Activated B cell treated with CpG ODN at 0.5 μM for 24 hours (primary cell): ENCODE measurements around the gene TMEM182. TPM values are rescaled to one million over a fixed set of nuclear protein-coding genes. Genes with fewer than 3 reads are reported as not detected.
A peak's percentile ranks its signal among the peaks of the same experiment; 100 is the strongest.

Experiments
- ATAC-seq: fragments of 200-7000 bp; cut with Tn5 transposase; one replicate; pipeline ENCODE4 v1.10.0; 2021; ENCODE audit warnings: low read depth, mild to moderate bottlenecking, moderate library complexity
- CTCF ChIA-PET: fragments of 350-600 bp; sonication (Branson Sonifier 250); formaldehyde crosslinking; loops from one replicate; lab custom pipeline; 2021; ENCODE audit warnings: antibody characterized with exemption; lab: Charles Lee
- POLR2A ChIA-PET: fragments of 350-600 bp; sonication (Branson Sonifier 250); formaldehyde crosslinking; loops from one replicate; lab custom pipeline; 2021; ENCODE audit warnings: antibody characterized with exemption; lab: Charles Lee
- DNase-seq: peaks from one replicate; pipeline ENCODE4 v3.0.0; 2022
- H3K27ac Mint-ChIP-seq: one replicate; pipeline ENCODE4 v1.8.0; 2020; ENCODE audit warnings: mixed read lengths
- H3K27me3 Mint-ChIP-seq: one replicate; pipeline ENCODE4 v1.8.0; 2021; ENCODE audit warnings: mixed read lengths
- H3K36me3 Mint-ChIP-seq: one replicate; pipeline ENCODE4 v1.8.0; 2021; ENCODE audit warnings: low read depth, mixed read lengths
- H3K4me1 Mint-ChIP-seq: one replicate; pipeline ENCODE4 v1.8.0; 2021; ENCODE audit warnings: mixed read lengths
- H3K4me3 Mint-ChIP-seq: one replicate; pipeline ENCODE4 v1.8.0; 2020; ENCODE audit warnings: mild to moderate bottlenecking, mixed read lengths
- H3K9me3 Mint-ChIP-seq: one replicate; pipeline ENCODE4 v1.8.0; 2020; ENCODE audit warnings: mixed read lengths
- intact Hi-C: fragments of 100-400 bp; cut with micrococcal nuclease; formaldehyde crosslinking; loops from one replicate; pipeline ENCODE4 v1.15.1; 2024
- total RNA-seq: library from RNA; stranded (reverse); gene quantifications from 2 replicates; pipeline ENCODE4 v1.2.3, GENCODE V29; 2022
- TF ChIP-seq, protein P1 (sequence below): fragments of 200-600 bp; IDR thresholded peaks from one replicate; pipeline ENCODE4 v1.8.0; 2022; ENCODE audit warnings: antibody characterized with exemption, mild to moderate bottlenecking

The TMEM182 gene
- total RNA-seq, 1 donor from 2014 or later = 3.1 TPM

DNA sequence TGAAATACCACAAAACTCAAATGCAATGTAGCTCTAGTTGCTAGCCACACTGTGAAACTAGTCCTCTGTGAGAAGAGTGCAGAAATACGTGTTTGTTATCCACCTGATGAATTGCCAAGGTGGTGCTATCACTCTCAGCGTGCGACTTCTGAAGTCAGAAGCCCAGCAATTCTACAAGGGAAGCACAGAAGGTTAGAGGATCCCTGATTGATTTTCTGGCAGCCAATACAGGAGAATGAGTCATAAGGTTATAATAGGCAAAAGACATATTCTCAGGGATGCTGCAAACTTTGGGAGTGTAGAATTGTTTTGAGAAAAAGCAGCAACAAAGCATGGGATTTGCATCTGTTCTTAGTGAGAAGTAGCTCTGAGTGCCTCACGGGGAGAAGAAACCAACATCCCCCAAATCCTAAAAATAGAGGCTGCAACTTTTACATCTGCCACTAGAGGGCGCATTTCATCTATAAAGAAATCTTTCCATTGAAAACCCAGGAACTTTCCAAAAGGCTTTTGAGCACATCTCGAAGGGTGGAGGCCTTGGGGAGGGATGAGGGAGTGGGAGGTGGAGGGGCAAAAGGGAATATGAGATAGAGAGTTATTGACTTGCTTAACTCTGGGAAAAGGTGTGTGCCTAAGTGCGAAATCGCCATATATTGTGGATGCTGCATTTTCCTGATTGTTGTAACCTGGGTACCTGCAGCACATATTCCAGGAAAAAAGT is 78.0 kb downstream of the TMEM182 start:
- Mint-ChIP-seq H3K36me3 (no peaks in the 10 kb centered on the region), H3K27me3 (no peaks in the 10 kb centered on the region), H3K9me3 (no peaks in the 10 kb centered on the region), H3K4me3 (no peak overlapping the region), H3K27ac (no peak overlapping the region), H3K4me1 (peaks cover 2% of the 10 kb centered on the region)
- DNase-seq (no peak), ATAC-seq (no peak)
- intact Hi-C loops = no loop called here
- TF ChIP-seq, protein P1, sequence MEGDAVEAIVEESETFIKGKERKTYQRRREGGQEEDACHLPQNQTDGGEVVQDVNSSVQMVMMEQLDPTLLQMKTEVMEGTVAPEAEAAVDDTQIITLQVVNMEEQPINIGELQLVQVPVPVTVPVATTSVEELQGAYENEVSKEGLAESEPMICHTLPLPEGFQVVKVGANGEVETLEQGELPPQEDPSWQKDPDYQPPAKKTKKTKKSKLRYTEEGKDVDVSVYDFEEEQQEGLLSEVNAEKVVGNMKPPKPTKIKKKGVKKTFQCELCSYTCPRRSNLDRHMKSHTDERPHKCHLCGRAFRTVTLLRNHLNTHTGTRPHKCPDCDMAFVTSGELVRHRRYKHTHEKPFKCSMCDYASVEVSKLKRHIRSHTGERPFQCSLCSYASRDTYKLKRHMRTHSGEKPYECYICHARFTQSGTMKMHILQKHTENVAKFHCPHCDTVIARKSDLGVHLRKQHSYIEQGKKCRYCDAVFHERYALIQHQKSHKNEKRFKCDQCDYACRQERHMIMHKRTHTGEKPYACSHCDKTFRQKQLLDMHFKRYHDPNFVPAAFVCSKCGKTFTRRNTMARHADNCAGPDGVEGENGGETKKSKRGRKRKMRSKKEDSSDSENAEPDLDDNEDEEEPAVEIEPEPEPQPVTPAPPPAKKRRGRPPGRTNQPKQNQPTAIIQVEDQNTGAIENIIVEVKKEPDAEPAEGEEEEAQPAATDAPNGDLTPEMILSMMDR = peak; percentile 79
- ChIA-PET CTCF (interaction anchor here (0.9 to 1.1 kb wide), 4 partner anchors 12 to 32 kb away, joined by 3 to 4 read pairs (median 3); no protein-coding TSS in a partner anchor), POLR2A (no interaction called here)

DNA sequence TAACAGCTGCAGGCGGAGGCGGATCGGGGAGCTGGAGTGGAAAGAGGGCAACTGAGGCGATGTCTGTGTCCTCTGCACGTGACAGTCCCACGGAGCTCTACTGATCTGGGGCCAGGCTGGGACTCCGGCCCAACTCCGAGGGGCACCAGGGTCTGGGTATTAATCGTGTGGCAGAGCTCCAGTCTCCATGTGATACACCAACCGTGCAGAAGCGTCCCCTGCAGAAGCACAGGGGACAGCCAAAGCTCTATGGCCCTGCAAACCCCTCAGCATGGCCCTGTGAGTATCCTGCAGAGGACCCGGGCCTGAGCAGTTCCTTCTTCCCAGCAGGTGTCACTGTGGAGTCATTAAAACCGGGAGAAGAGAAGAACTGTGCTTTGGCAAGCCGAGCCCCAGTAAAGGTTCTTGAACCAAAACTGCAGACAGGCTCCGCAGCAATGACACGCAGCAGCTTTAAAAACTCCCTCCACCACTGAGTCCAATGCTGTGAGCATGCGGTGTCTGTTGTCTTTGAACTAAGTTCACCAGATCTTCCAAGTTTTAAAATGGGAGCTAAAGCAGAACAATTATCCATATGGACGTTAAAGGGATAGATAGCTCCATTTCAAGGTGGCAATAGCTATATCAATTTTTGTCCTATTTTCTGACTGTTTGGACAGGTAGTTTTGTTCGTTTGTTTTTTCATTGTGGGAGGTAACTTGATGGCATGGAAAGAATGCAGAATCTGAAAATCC is 79.4 kb downstream of the TMEM182 start:
- no peak for DNase-seq
- Mint-ChIP-seq H3K4me3 (no peak overlapping the region), H3K4me1 (peaks cover 2% of the 10 kb centered on the region), H3K27ac (no peak overlapping the region), H3K36me3 (no peaks in the 10 kb centered on the region), H3K27me3 (no peaks in the 10 kb centered on the region), H3K9me3 (no peaks in the 10 kb centered on the region)
- TF ChIP-seq, protein P1 = no peak
- ChIA-PET POLR2A (no interaction called here), CTCF (interaction anchor here (0.8 to 1.3 kb wide), 3 partner anchors 9 to 31 kb away, joined by 3 to 4 read pairs (median 4); no protein-coding TSS in a partner anchor)
- peak; percentile 65 for ATAC-seq
- intact Hi-C loops = no loop called here

DNA sequence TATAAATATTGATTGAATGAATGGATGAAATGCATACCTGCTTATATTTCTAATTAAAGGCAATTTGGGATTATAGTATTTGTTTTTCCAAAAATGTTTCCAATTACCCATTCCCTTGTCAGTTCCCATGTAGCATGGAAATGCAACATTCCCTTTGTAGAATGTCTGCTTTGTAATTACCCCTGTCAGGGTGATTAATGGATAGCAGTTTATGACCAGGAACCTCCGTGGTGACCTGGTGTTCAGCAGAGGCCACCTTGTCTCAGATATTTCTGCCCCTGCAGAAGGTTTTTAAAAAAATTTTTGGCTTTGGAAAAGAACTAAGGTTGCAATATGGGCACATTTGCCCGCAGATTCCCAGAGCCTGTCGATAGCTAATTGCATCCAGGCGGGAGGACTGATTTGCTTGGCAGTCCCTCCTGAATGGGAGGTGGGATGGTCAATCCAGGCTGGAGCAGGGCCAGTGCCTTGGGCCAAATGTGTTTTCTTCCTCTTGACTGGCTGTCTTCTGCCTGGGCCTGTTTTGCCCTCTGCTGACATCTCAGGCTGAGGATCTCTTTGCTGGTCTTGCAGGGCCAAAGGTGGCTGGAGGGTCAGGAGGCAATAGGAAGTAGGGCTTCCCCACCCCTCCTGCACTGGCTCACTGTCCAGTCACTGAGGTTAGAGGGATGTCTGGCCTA is 82.1 kb downstream of the TMEM182 start:
- Mint-ChIP-seq H3K4me1 (peaks cover 2% of the 10 kb centered on the region), H3K4me3 (no peak overlapping the region), H3K9me3 (no peaks in the 10 kb centered on the region), H3K27ac (no peak overlapping the region), H3K27me3 (peaks cover 6% of the 10 kb centered on the region), H3K36me3 (no peaks in the 10 kb centered on the region)
- TF ChIP-seq, protein P1 = no peak
- no peak for ATAC-seq
- ChIA-PET CTCF (no interaction called here), POLR2A (no interaction called here)
- intact Hi-C loops = no loop called here
- DNase-seq = no peak

DNA sequence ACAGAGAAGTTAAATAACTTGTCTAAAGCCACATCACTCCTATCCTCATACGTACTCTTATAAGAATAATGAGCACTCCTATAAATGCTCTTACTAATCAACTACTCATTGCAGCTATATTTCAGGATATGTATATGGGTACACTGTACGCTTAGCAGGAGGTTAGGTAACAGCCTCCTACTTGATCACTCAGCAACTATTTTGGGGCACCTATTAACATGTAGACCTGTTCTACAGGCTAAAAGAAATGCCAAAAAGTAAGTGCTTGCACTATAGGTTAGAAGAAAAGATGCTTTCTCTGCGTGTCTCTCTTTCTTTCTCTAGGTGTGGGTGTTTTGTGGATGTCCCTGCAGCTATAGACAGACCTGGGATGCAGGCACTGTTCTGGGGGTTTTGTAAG is 83.1 kb downstream of the TMEM182 start:
- intact Hi-C loops = no loop called here

More for the DNA sequence above, 83.1 kb downstream of the TMEM182 start:
- peaks cover under 1% of the 10 kb centered on the region for H3K4me1 Mint-ChIP-seq
- H3K36me3 Mint-ChIP-seq = no peaks in the 10 kb centered on the region
- POLR2A ChIA-PET = no interaction called here
- no peak overlapping the region for H3K27ac Mint-ChIP-seq
- H3K4me3 Mint-ChIP-seq = no peak overlapping the region
- TF ChIP-seq, protein P1 = no peak
- H3K27me3 Mint-ChIP-seq = peaks cover 10% of the 10 kb centered on the region
- CTCF ChIA-PET = no interaction called here
- no peaks in the 10 kb centered on the region for H3K9me3 Mint-ChIP-seq
- DNase-seq = no peak
- no peak for ATAC-seq
